Measurements from ENCODE around the gene NEDD4L. TPM values are rescaled to one million over a fixed set of nuclear protein-coding genes. Genes with fewer than 3 reads are reported as not detected.

Gene NEDD4L
- total and polyA plus RNA-seq, 10 of the 15 experiments (the other 5 are each of a cell fraction or from before 2014, with no cell fraction given): 7.4 to 24.0 (median 17.7) TPM

DNA sequence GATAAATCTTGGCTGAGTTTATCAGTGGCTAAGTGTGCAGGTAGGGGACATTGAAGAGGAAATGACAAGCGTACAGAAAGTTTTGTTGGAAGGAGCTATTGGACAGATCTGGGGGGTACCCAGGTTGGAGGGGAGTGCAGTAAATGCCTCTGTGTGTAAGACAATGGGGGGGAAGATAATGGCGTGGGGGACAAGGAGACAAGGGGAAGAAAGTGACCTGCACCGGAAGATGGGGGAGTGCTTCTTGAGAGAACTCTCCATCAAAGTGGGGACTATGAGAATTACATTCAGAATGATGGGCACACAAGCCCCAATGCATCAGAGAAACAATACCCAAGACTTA lies 394.9 kb downstream of the NEDD4L start:
- no peak for DNase-seq (ENCODE audit: low read depth, low spot score)
- WGBS (ENCODE audit: insufficient coverage, insufficient replicate concordance, low lambda C conversion rate, missing lambda C conversion rate): 37% methylated on average over 3 of the region's 3 CpGs

More for the DNA sequence above, 394.9 kb downstream of the NEDD4L start:
- Histone ChIP-seq H3K27ac (ENCODE audit: control insufficient read depth, insufficient read depth) (no peak overlapping the region), H3K4me1 (ENCODE audit: control insufficient read depth, insufficient read depth, low read length) (no peaks in the 10 kb centered on the region), H3K9me3 (replicated peaks; ENCODE audit: control insufficient read depth, insufficient read depth, low read length) (no peaks in the 10 kb centered on the region; the same call in 2 of the 3 replicates), H3K9ac (ENCODE audit: control insufficient read depth, insufficient read depth, low read length) (no peak overlapping the region), H3K27me3 (replicated peaks in 1 of 2; ENCODE audit: control insufficient read depth in 2 of 2, insufficient read depth in 2 of 2, low read length in 1 of 2) (no peaks in the 10 kb centered on the region), H4K20me1 (ENCODE audit: control insufficient read depth, insufficient read depth) (no peaks in the 10 kb centered on the region), H3K36me3 (ENCODE audit: control insufficient read depth in 2 of 2, insufficient read depth in 2 of 2, low read length in 1 of 2) (no peaks in the 10 kb centered on the region), H3K79me2 (ENCODE audit: control insufficient read depth, insufficient read depth, low read length) (no peaks in the 10 kb centered on the region), H3K4me3 (peak overlapping the region; percentile 30; the same call in 1 of the 2 replicates), H3K4me2 (ENCODE audit: control insufficient read depth, insufficient read depth) (peak overlapping the region; percentile 82), H2AFZ (ENCODE audit: control insufficient read depth, low read depth, low read length) (peak overlapping the region; percentile 81)
- intact Hi-C loops (cut with micrococcal nuclease; ENCODE audit: unreplicated experiment): no loop called here
- CTCF ChIA-PET: interaction anchor here (0.6 kb wide), 1 partner anchor 82 kb away, joined by 3 read pairs; no protein-coding TSS in a partner anchor
- TF ChIP-seq KAT2A (conservative IDR thresholded peaks at IDR 0.05; ENCODE audit: control insufficient read depth, low read depth, low read length) (no peak), TCF3 (IDR thresholded peaks at IDR 0.05; ENCODE audit: borderline replicate concordance, insufficient read depth, low read depth, low read length) (no peak), WRNIP1 (IDR thresholded peaks at IDR 0.05; ENCODE audit: borderline replicate concordance, low read depth, low read length) (no peak), PRDM15 (CRISPR knock-in tag; IDR thresholded peaks at IDR 0.05) (no peak), CHD1 (IDR thresholded peaks at IDR 0.05; ENCODE audit: low read depth, low read length) (no peak), TCF7 (IDR thresholded peaks at IDR 0.05; ENCODE audit: borderline replicate concordance) (no peak), SREBF1 (IDR thresholded peaks at IDR 0.05; ENCODE audit: low read length) (no peak), ZNF217 (IDR thresholded peaks at IDR 0.05) (no peak), BHLHE40 (IDR thresholded peaks at IDR 0.05; ENCODE audit: borderline replicate concordance in 1 of 2, low read depth in 2 of 2, low read length in 1 of 2) (no peak), MEF2A (IDR thresholded peaks at IDR 0.05; ENCODE audit: insufficient read depth, low read depth, low read length) (no peak), NKRF (conservative IDR thresholded peaks at IDR 0.05) (no peak)
- ATAC-seq: peak; percentile 46
- RAD21 ChIA-PET (ENCODE audit: unreplicated experiment): no interaction called here
- SMC1A ChIA-PET (ENCODE audit: uncharacterized antibody, unreplicated experiment): no interaction called here
- FAIRE-seq: no peak
- POLR2A ChIA-PET: no interaction called here
- in situ Hi-C loops (cut with MboI): no loop called here
- no TSS peak for BruUV-seq (replicated peaks)
